Panc1 (cell line): ENCODE results near the gene FAM83F. TPM values are rescaled to one million over a fixed set of nuclear protein-coding genes. Genes with fewer than 3 reads are reported as not detected.

Experiments
- ATAC-seq: fragments of 200-7000 bp; cut with Tn5 transposase; 2 replicates; pipeline ENCODE4 v1.9.1; 2020; ENCODE audit warnings: mild to moderate bottlenecking, moderate library complexity
- BruUV-seq: library from RNA; stranded (reverse); fragments of 400-500 nt; replicated peaks from 2 replicates; lab custom pipeline; 2021; lab: Mats Ljungman, UMichigan
- CTCF ChIA-PET: fragments of 300-600 bp; sonication (Branson Sonifier 250); formaldehyde crosslinking; loops from one replicate; lab custom pipeline; 2022; ENCODE audit warnings: antibody characterized with exemption; lab: Charles Lee
- POLR2A ChIA-PET: fragments of 300-600 bp; sonication (Branson Sonifier 250); formaldehyde crosslinking; loops from one replicate; lab custom pipeline; 2022; ENCODE audit warnings: antibody characterized with exemption; lab: Charles Lee
- DNase-seq: peaks from one replicate; pipeline ENCODE4 v3.0.0-alpha.2; 2010; ENCODE audit warnings: low read depth, low spot score
- H3K27ac ChIP-seq: 2 replicates; pipeline ENCODE4 v1.5.1; 2011; ENCODE audit warnings: mild to moderate bottlenecking, low read length, inconsistent platforms
- H3K27me3 ChIP-seq: fragments of 200-500 bp; sonication (Bioruptor generic); 2 replicates; pipeline ENCODE4 v1.6.0; 2014; ENCODE audit warnings: low read length, inconsistent platforms; ENCODE audit not compliant: control insufficient read depth, insufficient read depth
- H3K36me3 ChIP-seq: fragments of 200-500 bp; sonication (Bioruptor generic); 2 replicates; pipeline ENCODE4 v1.5.1; 2014; ENCODE audit warnings: inconsistent platforms, mild to moderate bottlenecking, low read length, moderate library complexity; ENCODE audit not compliant: control insufficient read depth, insufficient read depth
- H3K4me1 ChIP-seq: 2 replicates; pipeline ENCODE4 v1.5.1; 2011; ENCODE audit warnings: inconsistent platforms, mild to moderate bottlenecking, low read length, moderate library complexity; ENCODE audit not compliant: control insufficient read depth, insufficient read depth
- H3K4me3 ChIP-seq, 2 experiments: 2 replicates each; pipeline ENCODE4 v1.5.1; 2011 to 2012; ENCODE audit warnings: low read depth in 2 of 2, low read length in 2 of 2, mild to moderate bottlenecking in 2 of 2, inconsistent platforms in 1 of 2, moderate library complexity in 1 of 2
- H3K9me3 ChIP-seq: fragments of 200-500 bp; sonication (Bioruptor generic); 2 replicates; pipeline ENCODE4 v1.5.1; 2014; ENCODE audit warnings: low read depth, mild to moderate bottlenecking, inconsistent platforms, low read length, moderate library complexity; ENCODE audit not compliant: control insufficient read depth, insufficient read depth
- CTCF ChIP-seq: fragments of 450-650 bp; IDR thresholded peaks from 2 replicates; pipeline ENCODE4 v1.5.1; 2017; ENCODE audit warnings: mild to moderate bottlenecking
- POLR2AphosphoS5 ChIP-seq: IDR thresholded peaks from 2 replicates; pipeline ENCODE4 v1.6.1; 2012; ENCODE audit warnings: mild to moderate bottlenecking, low read depth, low read length, moderate library complexity
- REST ChIP-seq, 2 experiments: IDR thresholded peaks; 2 replicates each; pipeline ENCODE4 v1.6.1; 2011 to 2012; ENCODE audit warnings: low read depth in 2 of 2, control low read depth in 1 of 2, low read length in 1 of 2, mild to moderate bottlenecking in 1 of 2, moderate library complexity in 1 of 2; ENCODE audit not compliant: insufficient read depth in 1 of 2
- SIN3A ChIP-seq: IDR thresholded peaks from 2 replicates; pipeline ENCODE4 v1.6.1; 2012; ENCODE audit warnings: low read depth, mild to moderate bottlenecking, low read length, moderate library complexity, borderline replicate concordance; ENCODE audit not compliant: insufficient read depth
- TCF7L2 ChIP-seq: IDR thresholded peaks from 2 replicates; pipeline ENCODE4 v1.6.1; 2011; ENCODE audit warnings: mild to moderate bottlenecking, low read depth, low read length, inconsistent platforms
- in situ Hi-C: cut with HindIII; loops from 2 replicates; pipeline ENCODE4 v1.10.0; 2016; ENCODE audit warnings: low sequenced_read_pairs, low pct_unique_long_range_greater_than_20kb
- intact Hi-C: fragments of 100-400 bp; cut with micrococcal nuclease; formaldehyde crosslinking; loops from one replicate; pipeline ENCODE4 v1.10.0; 2022; ENCODE audit not compliant: unreplicated experiment
- total RNA-seq: library from RNA; stranded (reverse); gene quantifications from one replicate; pipeline ENCODE4 v1.2.1, GENCODE V29; 2021; ENCODE audit not compliant: unreplicated experiment

Gene FAM83F
- total RNA-seq, 1 experiment from 2014 or later, result 0.05 TPM

GRCh38 chr22:40018051-40018450 is 23.3 kb downstream of the FAM83F start:
- intact Hi-C loops, result no loop called here
- ChIA-PET CTCF (interaction anchor here (0.6 kb wide), 1 partner anchor 524 kb away, joined by 3 read pairs; no protein-coding TSS in a partner anchor), POLR2A (no interaction called here)
- TF ChIP-seq TCF7L2 (no peak), CTCF (no peak), POLR2AphosphoS5 (no peak), SIN3A (no peak), REST (IDR thresholded peaks at IDR 0.05; ENCODE audit: insufficient read depth in 1 of 2, low read depth in 2 of 2, low read length in 1 of 2) (no peak)
- ATAC-seq (no peak), DNase-seq (no peak)
- H3K36me3 ChIP-seq, result no peaks in the 10 kb centered on the region
- no peaks in the 10 kb centered on the region for H3K4me1 ChIP-seq
- in situ Hi-C loops, result no loop called here
- BruUV-seq, result no TSS peak
- H3K4me3 ChIP-seq, result no peak overlapping the region
- H3K9me3 ChIP-seq, result no peaks in the 10 kb centered on the region
- no peak overlapping the region for H3K27ac ChIP-seq
- peaks cover 2% of the 10 kb centered on the region; the same call in 1 of the 2 replicates for H3K27me3 ChIP-seq

- TF ChIP-seq TCF7L2 (no peak), POLR2AphosphoS5 (no peak), REST (IDR thresholded peaks at IDR 0.05; ENCODE audit: insufficient read depth in 1 of 2, low read depth in 2 of 2, low read length in 1 of 2) (no peak), SIN3A (no peak), CTCF (no peak)
- ChIA-PET CTCF (no interaction called here), POLR2A (no interaction called here)
- no peak for DNase-seq
- Histone ChIP-seq H3K9me3 (no peaks in the 10 kb centered on the region), H3K27ac (no peak overlapping the region), H3K4me1 (no peaks in the 10 kb centered on the region), H3K27me3 (no peaks in the 10 kb centered on the region), H3K4me3 (no peak overlapping the region), H3K36me3 (no peaks in the 10 kb centered on the region)
- no TSS peak for BruUV-seq
- in situ Hi-C loops, result no loop called here
- intact Hi-C loops, result no loop called here
- ATAC-seq, result no peak
Measured at GRCh38 chr22:40019100-40019499, 24.3 kb downstream of the FAM83F start.
